K562 (cell line): ENCODE data around the gene HSF5. TPM values are rescaled to one million over a fixed set of nuclear protein-coding genes. Genes with fewer than 3 reads are reported as not detected.

ENCODE experiments used
- E2F1 ChIP-seq: sonication (generic); formaldehyde crosslinking; IDR thresholded peaks from 2 replicates; pipeline ENCODE4 v1.8.1; 2023; ENCODE audit warnings: mild to moderate bottlenecking, missing genetic modification reagents, moderate library complexity
- EP400 ChIP-seq: fragments of 450-650 bp; IDR thresholded peaks from 2 replicates; pipeline ENCODE4 v1.6.1; 2017; ENCODE audit warnings: antibody characterized with exemption, mild to moderate bottlenecking, moderate library complexity
- FOS ChIP-seq: IDR thresholded peaks from 3 replicates; pipeline ENCODE4 v1.6.1; 2011; ENCODE audit not compliant: insufficient read length; ENCODE audit errors: extremely low read depth
- GATAD2B ChIP-seq: fragments of 450-650 bp; IDR thresholded peaks from 2 replicates; pipeline ENCODE4 v1.6.1; 2017; ENCODE audit warnings: mild to moderate bottlenecking, borderline replicate concordance
- HDAC8 ChIP-seq: fragments of 450-650 bp; IDR thresholded peaks from 2 replicates; pipeline ENCODE4 v1.6.1; 2016; ENCODE audit warnings: mild to moderate bottlenecking, missing genetic modification characterization, moderate library complexity, missing compliant biosample characterization
- HMGXB4 ChIP-seq: sonication (generic); formaldehyde crosslinking; IDR thresholded peaks from 2 replicates; pipeline ENCODE4 v1.8.1; 2023; ENCODE audit warnings: mild to moderate bottlenecking, missing genetic modification reagents
- HOMEZ ChIP-seq: fragments of 250-450 bp; sonication (Bioruptor Pico); IDR thresholded peaks from 2 replicates; pipeline ENCODE4 v1.4.0; 2020; ENCODE audit warnings: mild to moderate bottlenecking, moderate library complexity
- KHSRP ChIP-seq: fragments of 450-650 bp; IDR thresholded peaks from 2 replicates; pipeline ENCODE4 v1.6.1; 2017
- NR0B1 ChIP-seq: fragments of 450-650 bp; IDR thresholded peaks from one replicate; pipeline ENCODE4 v1.6.1; 2018; ENCODE audit warnings: mild to moderate bottlenecking, moderate library complexity; ENCODE audit not compliant: partially characterized antibody
- NRF1 ChIP-seq, 2 experiments: fragments of 450-650 bp; IDR thresholded peaks in 1 of 2; conservative IDR thresholded peaks in 1 of 2; 2 replicates each; pipeline ENCODE4 v1.6.1; 2014; ENCODE audit warnings: mild to moderate bottlenecking in 2 of 2
- PHF20 ChIP-seq: fragments of 450-650 bp; IDR thresholded peaks from 2 replicates; pipeline ENCODE4 v1.6.1; 2018; ENCODE audit not compliant: partially characterized antibody
- SREBF1 ChIP-seq: fragments of 150-350 bp; IDR thresholded peaks from 2 replicates; pipeline ENCODE4 v1.6.1; 2014; ENCODE audit warnings: antibody characterized with exemption, low read depth, low read length, borderline replicate concordance
- TRIM24 ChIP-seq, 2 experiments: fragments of 450-650 bp; IDR thresholded peaks; 2 replicates each; pipeline ENCODE4 v1.6.1; 2016
- ZNF318 ChIP-seq, 2 experiments: fragments of 450-650 bp; IDR thresholded peaks; 2 replicates each; pipeline ENCODE4 v1.6.1; 2016; ENCODE audit warnings: mild to moderate bottlenecking in 2 of 2, borderline replicate concordance in 1 of 2, low read depth in 1 of 2, moderate library complexity in 1 of 2
- polyA plus RNA-seq, 8 experiments: library from polyadenylated mRNA; depleted of rRNA in 4 of 8; stranded (reverse) in 5 of 8; unstranded in 3 of 8; fragments of >200 nt; fragmentation: Nextera tagmentation in 2 of 8; fragmentation: Illumina TruSeq in 1 of 8; extraction: Ambion mirVana in 2 of 8; extraction: Trizol in 1 of 8; gene quantifications; 2 replicates each; pipeline versions ENCODE4 v1.2.1 to v1.2.3, GENCODE V29; 2011 to 2014; ENCODE audit warnings: inconsistent platforms in 1 of 8, missing spikeins in 1 of 8
- total RNA-seq, 7 experiments: library from RNA; depleted of rRNA in 6 of 7; stranded (reverse); fragments of >200 nt in 6 of 7; fragmentation: Illumina TruSeq in 2 of 7; extraction: Trizol in 2 of 7; gene quantifications; 2 replicates each; pipeline versions ENCODE4 v1.2.1 to v1.2.3, GENCODE V29; 2011 to 2021; ENCODE audit warnings: low replicate concordance in 1 of 7

Gene HSF5
- total and polyA plus RNA-seq, 9 of the 15 experiments (the other 6 are each of a cell fraction or from before 2014, with no cell fraction given): 0.04 TPM; not detected in 8

GRCh38 chr17:58412961-58413586, 75.1 kb downstream of the HSF5 start (continued):
- TF ChIP-seq NR0B1 (no peak), KHSRP (no peak), HOMEZ (no peak), TRIM24 (IDR thresholded peaks at IDR 0.05) (no peak), HMGXB4 (CRISPR knock-in tag) (no peak), PHF20 (no peak), E2F1 (CRISPR knock-in tag) (no peak), GATAD2B (no peak), HDAC8 (tag) (no peak), NRF1 (conservative IDR thresholded peaks at IDR 0.05 in 1 of 2, IDR thresholded peaks at IDR 0.05 in 1 of 2) (no peak), FOS (no peak), EP400 (peak; percentile 35), SREBF1 (no peak), ZNF318 (IDR thresholded peaks at IDR 0.05; ENCODE audit: borderline replicate concordance in 1 of 2, low read depth in 1 of 2) (no peak)
